Bone marrow (tissue), 2 donors: Measurements from ENCODE around the gene TRAP1.

Source experiments
- DNase-seq, 2 donors: peaks; one replicate each; lab custom pipeline; 2025; lab: John Stamatoyannopoulos, UW

Gene TRAP1

DNA sequence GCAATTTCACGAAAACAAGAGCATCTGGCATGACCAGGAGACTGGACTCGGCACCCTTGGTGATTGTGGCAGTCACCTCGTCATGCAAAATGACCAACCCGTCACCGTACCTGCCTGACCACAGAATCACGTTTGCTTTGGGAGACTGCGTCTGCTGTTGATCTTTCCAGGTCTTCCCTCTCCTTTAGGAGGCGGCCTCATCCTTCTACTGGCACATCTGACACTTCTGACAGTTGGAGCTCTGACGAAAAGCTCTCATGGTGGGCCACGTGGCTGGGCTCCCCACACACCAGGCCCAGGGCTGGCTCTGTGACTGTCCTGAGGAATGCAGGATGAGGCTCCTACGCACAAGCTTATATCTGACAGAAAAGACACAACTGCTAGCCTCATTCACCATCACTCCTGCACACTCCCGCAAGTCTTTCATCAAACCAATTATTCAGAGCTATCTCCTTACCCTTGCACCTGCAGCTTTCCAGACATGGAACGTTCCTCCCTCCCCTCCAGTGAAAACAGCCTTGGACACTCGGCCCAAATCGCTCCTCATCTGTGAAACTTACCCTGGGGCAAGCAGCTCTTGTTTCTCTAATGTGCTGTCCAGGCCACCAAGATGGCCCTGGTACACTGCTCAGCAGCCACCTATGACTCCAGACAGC, 3.6 kb downstream of the TRAP1 start:
- no peak for DNase-seq

DNA sequence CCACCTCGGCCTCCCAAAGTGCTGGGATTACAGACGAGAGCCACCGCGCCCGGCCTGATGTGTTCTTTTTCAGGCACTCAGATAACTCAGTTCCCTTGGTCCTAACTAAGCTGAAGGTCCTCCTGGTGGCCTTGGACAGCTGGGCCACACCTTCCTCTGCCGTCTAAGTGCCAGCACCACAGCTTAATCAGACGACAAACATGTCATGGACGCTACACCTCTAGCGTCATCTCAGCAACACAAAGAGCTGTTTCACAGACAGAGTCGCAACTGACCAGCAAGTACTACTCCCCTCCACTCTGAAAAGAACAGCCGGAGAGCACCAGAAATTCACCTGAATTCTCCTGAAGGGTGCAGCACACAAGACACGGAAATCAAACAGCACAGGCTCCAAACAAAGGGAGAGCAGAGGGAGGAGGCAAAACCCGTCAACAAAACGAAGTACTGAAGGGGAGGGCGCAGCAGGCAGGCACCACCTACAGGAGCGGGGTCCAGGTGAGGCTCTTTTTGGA, 4.4 kb downstream of the TRAP1 start:
- no peak for DNase-seq

DNA sequence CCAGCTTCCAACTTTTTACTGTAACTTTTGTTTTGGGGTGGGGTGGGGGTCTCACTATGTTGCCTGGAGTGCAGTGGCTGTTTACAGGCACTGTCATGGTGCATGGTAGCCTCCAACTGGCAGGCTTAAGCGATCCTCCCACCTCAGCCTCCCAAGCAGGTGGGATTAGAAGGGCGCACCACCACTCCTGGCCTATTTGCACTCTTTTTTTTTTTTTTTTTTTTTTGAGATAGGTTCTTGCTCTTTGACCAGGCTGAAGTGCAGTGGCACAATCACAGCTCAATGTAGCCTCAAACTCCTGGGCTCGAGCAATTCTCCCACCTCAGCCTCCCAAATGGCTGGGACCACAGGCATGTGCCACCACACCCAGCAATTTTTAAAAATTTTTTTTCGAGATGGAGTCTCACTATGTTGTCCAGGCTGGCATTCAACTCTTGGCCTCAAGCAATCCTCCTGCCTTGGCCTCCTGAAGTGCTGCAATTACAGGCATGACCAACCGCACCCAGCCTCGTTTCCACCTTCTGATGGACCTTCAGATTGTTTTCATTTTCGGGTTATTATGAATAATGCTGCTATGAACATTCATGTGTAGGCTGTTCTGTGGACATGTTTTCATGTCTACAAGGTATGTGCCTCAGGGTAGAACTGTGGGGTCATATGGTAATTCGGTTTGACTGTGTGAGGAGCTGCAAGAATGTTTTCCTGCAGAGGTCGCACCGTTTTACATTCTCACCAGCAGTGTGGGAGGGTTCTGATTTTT, 10.9 kb downstream of the TRAP1 start:
- no peak for DNase-seq

DNA sequence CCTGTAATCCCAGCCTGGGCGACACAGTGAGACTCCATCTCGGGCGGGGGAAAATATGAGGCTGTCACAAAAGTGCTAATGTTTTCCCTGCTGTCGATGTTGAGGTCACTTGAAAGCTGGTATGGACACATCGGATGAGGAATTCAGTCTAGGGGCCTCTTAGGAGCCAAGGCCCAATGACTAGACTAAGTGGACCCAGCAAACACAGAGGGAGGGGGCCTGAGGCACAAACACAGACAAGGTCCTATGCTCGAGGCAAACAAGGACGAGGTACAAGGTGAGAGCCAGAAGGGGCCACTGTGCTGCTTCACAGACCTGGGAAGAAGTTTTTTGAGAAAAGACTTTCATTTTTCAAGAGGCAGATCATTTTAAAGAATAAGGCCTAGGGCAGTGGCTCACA, 15.2 kb downstream of the TRAP1 start:
- no peak for DNase-seq

DNA sequence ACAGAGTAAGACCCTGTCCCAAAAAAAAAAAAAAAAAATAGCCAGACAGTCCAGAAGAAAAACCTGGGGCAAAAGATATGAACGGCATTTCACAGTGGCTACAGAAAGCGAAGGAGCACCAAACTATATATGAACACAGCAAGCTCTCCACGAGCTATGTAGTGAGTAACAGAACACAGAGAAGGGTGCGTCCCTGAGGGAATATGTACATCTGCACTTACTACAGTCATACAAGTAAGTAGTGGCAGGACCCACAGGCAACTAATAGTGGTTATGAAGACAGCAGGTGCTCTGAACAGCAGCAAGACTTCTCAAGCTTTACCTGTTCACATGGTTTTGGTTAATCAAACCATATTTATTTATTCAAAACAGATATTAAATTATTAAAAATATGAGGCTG, 15.8 kb downstream of the TRAP1 start:
- no peak for DNase-seq

DNA sequence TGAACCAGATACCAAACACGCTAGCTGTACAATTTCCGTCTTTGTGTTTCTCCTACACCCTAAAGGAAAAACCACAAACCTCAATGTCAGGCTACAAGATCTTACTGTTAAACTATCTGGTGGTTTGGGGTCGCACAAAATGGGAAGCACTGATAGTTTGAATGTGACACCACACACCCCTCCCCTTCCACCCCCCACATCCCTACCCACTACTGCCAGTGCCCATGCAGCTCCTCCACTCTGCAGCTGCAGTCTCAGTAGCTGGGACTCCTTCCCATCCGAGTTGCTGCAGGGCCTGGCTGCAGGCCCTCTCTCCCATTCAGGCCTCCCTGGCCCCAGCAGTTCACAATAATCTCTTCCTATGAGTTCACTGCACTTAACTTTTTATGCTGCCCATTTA, 18.4 kb downstream of the TRAP1 start:
- peak in 1 of 2 donors; percentile 72 for DNase-seq

DNA sequence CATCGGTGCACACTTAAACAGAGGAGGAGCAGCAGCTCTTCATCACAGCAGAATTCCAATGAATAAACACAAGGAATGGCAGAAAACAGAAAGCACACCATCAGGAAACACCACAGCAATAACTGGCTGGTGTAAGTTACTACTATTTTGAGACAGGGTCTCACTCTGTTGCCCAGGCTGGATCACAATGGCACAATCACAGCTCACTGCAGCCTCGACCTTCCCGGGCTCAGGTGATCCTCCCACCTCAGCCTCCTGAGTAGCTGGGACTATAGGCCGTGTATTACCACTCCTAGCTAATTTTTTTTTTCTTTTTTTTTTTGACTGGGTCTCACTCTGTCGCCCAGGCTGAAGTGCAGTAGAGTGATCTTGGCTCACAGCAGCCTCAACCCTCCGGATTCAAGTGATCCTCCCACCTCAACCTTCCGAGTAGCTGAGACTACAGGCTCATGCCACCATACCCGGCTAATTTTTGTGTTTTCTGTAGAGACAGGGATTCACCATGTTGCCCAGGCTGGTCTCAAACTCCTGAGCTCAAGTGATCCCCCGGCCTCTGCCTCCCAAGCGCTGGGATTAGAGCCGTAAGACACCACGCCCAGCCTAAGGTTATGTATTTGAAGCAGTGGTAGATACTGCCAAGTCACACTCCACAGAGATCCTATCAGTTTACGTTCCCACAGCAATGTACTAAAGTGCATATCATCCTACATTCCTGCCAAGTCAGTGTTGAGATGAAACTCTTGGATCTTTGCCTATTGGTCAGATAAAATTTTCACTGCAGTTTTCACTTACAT, 20.7 kb downstream of the TRAP1 start:
- no peak for DNase-seq

DNA sequence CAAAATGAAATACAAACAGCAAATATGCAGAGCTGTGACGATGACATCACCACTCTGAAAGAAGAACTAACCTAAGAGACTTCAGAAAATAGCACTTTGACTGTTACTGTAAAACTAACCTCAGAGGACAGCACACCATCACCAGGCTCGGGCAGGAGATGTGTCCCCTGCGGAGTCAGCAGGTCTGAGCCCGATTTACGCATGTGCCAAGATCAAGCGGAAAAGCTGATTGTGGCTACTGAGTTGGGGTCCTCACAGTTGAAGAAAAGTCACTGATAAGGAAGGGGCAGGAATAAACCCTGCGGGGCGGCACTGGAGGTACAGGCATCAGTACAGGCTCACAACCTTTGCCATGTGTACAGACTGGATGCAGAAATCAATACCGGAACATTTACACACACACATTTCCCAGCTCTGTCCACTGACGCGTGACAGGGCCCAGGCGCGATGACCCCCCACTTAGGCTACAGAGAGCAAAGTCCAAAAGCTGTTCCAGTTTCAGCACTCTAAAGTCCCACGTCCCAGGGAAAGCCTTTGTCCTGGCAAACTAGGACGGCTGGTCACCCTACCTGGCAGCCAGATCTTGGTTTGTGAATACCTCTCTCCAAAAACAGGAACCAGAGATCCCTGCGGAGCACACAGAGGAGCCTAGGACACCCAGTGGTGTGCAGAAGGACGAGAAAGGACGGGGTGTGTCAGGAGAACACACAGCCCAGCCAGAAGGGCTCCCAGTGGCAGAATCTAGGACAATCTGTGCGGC, 21.5 kb downstream of the TRAP1 start:
- DNase-seq, result no peak

DNA sequence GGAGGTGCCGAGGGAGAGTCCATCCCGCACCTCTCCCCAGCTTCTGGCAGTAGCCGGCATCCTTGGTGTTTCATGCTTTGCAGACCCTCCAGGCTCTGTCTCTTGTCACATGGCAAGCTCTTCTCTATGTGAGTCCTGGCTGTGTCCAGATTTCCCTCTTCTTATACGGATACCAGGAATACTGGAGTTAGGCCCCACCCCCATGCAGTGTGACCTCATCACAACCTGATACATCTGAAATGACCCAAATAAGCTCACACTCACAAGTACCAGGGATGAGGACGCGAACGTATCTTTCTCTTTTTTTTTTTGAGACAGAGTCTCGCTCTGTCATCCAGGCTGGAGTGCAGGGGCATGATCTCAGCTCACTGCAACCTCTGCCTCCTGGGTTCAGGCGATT, 23.3 kb downstream of the TRAP1 start:
- no peak for DNase-seq

DNA sequence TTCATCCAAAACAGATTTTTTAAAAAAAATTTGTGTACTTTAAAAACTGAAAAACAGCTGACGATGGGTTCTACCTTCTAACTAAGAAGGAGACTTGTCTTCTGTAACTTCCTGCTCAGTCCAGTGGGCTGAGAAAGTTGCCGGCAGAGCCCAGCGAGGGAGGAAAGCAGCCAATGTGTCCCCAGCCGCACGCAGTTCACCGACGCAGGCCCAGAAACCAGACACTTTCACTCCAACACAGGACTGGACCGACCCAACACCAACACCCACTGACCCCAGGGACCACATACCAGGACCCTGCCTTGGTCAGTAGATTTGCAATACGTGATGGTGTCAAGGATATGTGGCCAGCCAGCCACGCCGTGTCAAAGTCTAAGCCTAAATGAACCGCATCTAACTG, 25.6 kb downstream of the TRAP1 start:
- DNase-seq, result no peak

DNA sequence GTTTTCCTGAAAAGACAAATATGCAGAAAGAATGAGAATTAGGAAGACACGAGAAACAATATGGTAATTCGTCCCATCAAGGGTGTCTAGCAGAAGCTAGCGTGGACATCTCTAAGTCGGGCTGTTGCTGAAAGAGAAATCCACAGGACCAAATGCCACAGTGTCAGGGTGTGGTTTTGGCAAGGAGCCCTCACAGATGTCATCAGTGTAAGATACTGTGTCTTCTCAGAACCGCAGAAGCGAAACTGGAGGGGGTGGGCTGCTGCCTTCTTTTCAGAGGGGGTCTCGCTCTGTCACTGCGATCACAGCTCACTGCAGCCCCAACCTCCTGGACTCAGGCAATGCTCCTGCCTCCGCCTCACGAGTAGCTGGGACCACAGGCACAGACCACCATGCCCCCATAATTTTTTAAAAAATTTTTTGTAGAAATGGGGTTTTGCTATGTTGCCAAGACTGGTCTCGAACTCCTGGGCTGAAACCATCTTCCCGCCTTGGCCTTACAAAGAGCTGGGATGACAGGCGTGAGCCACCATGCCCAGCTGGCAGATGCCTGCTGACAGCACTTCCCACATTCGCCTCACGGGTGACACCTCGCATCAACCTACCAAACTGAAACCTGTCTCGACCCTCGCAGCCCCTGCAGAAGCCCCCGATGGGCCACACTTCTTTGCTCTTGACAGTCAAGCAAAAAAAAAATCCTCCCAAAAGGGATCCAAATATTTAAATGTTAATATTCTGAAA, 26.2 kb downstream of the TRAP1 start:
- no peak for DNase-seq

DNA sequence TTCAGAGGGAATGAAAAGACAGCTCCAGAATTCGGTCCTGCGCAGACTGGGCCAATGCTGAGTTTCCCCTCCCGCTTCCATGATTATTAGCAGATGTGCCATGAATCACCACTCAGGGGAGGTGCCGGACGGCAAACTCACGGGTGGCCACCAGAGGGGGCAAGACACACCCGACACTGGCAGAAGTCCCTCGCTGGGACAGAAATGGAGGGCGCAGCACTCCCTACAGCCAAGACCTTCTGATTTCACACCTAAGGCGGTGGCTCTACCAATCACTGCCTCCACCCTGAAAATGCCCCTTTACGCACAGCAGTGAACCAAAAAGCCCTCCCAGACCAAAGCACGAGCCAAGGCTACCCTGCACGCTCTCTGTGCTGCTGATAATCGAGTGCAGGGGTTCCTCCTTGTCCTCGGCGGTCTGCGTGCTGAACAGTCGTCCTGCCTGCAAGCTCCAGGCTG, 26.8 kb downstream of the TRAP1 start:
- DNase-seq, result peak; percentile 48 to 64

DNA sequence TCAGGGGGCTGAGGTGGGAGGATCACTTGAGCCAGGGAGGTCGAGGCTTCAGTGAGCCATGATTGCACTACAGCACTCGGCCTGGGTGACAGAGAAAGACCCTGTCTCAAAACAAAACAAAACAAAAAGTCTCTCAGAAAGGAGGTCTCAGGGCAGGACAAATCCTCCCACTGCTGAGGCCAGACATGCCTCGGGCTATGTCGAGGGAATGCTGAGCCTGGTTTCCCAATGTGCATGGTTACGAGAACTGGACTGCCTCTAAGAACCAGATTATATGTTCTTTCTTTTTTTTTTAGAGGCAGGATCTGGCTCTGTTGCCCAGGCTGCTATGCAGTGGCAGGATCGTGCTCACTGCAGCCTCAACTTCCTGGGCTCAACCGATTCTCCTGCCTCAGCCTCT, 27.6 kb downstream of the TRAP1 start:
- DNase-seq, result no peak

DNA sequence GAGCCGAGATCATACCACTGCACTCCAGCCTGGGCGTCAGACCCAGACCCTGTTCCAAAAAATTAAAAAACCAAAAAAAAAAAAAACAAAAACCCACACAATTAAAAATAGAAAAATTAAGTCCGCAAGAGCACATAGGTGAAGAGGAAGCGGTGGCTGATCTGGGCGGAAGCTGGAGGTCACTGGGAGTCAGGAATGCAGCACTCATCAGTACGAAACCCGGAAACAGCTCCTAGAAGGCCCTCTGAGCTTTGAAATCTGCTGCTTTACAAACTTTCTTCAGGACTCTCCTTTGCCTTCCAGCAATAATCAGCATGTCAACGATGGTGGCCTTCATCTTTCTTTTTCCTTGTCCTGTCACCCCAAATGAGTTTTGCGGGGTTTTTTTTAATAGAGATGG, 29.5 kb downstream of the TRAP1 start:
- no peak for DNase-seq

DNA sequence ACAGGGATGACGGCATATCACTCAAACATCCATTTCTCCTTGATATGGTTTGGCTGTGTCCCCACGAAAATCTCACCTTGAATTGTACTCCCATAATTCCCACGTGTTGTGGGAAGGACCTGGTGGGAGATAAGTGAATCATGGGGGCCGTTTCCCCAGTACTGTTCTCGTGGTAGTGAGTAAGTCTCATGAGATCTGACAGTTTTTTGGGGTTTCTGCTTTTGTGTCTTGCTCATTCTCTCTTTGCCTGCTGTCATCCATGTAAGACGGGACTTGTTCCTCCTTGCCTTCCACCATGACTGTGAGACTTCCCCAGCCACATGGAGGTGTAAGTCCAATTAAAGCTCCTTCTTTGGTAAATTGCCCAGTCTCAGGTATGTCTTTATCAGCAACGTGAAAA, 30.3 kb downstream of the TRAP1 start:
- no peak for DNase-seq

DNA sequence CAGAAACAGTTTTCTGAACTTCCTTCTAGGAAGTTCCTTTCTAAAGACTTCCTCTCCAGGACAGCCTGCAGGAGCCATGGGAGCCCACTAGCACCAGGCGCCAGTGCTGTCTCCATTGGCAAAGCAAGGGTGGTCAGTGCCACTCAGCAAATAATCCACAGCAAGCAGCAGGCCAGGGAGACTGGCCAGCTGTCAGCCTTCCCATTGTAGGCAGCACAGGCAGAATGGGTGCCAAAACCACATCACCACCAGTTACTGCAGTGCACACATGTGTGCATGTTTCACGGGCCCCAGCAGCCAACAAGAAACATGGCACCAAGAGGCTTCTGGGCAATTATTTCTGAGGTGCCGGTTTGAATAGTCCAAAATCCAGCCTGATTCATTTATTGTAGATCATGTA, 36.1 kb downstream of the TRAP1 start:
- no peak for DNase-seq

DNA sequence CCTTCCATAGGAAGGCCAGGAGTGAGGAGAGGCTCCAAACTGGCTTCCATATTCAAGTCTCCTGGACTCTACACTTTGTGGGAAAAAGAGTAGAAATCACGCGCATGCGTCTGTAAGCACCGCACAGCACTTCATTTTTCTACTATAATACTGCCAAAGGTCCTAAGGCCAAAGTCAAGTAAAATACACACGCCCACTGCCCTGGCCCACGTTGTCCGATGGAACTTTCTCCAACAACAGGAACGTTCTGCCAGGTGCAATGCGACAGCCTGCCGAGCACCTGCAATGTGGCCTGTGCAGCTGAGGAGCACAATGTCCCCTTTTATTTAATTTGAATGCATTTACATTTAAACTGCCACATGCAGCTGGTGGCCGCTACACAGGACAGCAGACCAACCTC, 39.3 kb downstream of the TRAP1 start:
- DNase-seq, result no peak

DNA sequence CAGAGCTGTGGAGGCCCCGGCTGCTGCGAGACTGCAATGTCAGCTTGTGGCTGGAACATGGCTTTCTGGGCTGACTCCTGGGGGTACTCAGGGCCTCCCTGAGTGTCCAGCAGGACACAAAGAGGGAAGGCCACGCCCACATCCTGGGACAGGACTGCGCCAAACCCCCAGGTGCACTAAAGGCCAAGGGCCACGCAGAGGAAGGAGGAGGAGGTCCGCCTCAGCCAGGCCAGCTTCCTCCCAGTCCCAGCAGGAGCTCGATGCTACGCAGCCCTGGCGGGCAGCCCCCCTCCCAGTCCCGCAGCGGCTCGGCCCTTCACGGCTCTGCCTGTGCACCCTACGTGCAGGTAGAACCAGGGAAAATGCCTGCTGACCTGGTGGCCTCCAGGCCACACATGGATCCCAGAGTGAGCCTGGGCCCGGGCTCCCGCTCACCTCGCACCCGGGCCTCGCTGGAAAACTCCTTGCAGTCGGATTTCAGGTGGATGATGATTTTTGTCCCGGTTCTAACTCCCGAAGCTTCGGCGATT, 41.7 kb downstream of the TRAP1 start:
- DNase-seq, result no peak

DNA sequence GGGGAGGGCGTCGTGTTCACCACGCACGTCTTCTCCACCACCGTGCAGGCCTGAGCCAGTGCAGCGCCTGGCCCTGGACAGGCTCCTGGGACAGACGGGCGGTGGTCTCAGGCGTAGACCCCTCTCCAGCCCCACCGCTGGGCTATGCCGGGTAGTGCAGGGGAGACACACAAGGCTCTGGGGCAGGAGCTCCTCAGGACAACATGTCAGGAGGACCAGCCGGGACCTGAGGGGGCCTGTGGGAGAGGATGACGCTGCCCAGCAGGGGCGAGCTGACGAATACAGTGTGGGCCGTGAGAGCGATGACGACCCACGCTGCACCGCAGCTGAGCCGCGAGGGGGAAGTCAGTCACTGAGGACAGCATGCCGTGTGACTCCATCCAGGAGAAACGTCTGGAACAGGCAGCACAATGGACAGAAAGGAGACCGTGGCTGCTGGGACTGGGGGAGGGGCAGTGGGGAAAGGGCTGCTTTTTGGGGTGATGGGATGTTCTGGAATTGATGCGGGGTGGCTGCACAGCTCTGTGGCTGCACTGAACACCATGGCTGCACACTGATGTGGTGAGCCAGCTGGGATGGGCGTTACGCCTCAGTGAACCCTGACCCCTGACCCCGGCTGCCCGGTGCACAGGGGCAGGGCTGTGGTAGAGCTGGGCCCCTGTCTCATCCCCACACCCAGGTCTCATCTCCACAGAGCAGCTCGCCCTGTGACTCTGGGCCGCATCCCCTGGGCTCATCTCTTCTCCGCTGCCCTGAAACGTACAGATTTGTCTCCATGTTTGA, 42.6 kb downstream of the TRAP1 start:
- DNase-seq, result no peak

DNA sequence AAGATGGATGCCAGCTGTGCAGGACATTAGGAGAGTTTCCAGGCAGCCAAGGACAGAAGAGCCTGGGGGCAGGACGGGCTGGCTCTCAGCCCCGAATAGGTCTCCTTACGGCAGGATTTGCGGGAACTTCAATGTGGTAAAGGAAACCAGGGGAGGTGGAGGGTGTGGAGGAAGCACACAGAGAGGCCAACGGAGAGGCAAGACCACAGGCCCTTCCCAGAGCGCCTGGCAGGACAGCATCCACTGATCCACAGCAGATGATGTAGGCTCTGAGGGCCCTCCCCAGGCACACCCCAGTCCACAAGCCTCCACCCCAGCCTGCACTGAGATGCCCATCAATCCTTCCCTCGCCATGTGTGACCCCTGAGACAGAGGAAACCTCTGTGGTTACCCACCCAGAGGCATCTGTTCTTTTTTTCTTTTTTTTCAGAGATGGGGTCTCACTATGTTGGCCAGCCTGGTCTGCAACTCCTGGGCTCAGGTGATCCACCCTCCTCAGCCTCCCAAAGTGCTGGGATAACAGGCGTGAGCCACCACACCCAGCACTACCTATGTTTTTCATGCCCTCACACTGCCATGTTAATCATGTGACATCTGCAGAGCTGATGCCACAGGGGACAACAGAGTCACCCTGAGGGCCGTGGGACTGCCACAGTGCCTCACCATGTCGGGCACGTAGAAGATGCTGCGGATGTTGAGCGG, 43.5 kb downstream of the TRAP1 start:
- no peak for DNase-seq
